H4 (cell line): Measurements from ENCODE around the gene PPP1R13B. TPM values are rescaled to one million over a fixed set of nuclear protein-coding genes. Genes with fewer than 3 reads are reported as not detected.
"Not testable (repeated sequence)": the region's sequence is repeated elsewhere in the genome, so short reads cannot be mapped to it uniquely, and the experiment has no call there.

Experiments
- DNase-seq: peaks from one replicate; pipeline ENCODE4 v3.0.0-alpha.2; 2015; ENCODE audit warnings: low spot score
- total RNA-seq: library from RNA; depleted of rRNA; stranded (reverse); fragments of >200 nt; shearing (Covaris generic); gene quantifications from 2 replicates; pipeline ENCODE4 v1.2.3, GENCODE V29; 2014

PPP1R13B gene
- total RNA-seq, 1 experiment from 2014 or later, result 2.9 TPM

GRCh38 chr14:103699901-103700752, 147.2 kb downstream of the PPP1R13B start:
- DNase-seq, result no peak

GRCh38 chr14:103699261-103699661, 148.1 kb downstream of the PPP1R13B start:
- DNase-seq, result no peak

- no peak for DNase-seq
Measured at GRCh38 chr14:103698380-103699260, 148.8 kb downstream of the PPP1R13B start.

GRCh38 chr14:103697603-103698379, 149.6 kb downstream of the PPP1R13B start:
- DNase-seq, result no peak

- no peak for DNase-seq
Measured at GRCh38 chr14:103697206-103697602, 150.2 kb downstream of the PPP1R13B start.

- DNase-seq, result no peak
Measured at GRCh38 chr14:103696466-103697071, 150.8 kb downstream of the PPP1R13B start.

GRCh38 chr14:103696070-103696402, 151.3 kb downstream of the PPP1R13B start:
- no peak for DNase-seq

- no peak for DNase-seq
Measured at GRCh38 chr14:103695296-103696069, 151.9 kb downstream of the PPP1R13B start.

- no peak for DNase-seq
Measured at GRCh38 chr14:103694572-103695026, 152.8 kb downstream of the PPP1R13B start.

- no peak for DNase-seq
Measured at GRCh38 chr14:103693515-103693914, 153.9 kb downstream of the PPP1R13B start.

GRCh38 chr14:103692871-103693270, 154.5 kb downstream of the PPP1R13B start:
- no peak for DNase-seq

GRCh38 chr14:103692159-103692558, 155.2 kb downstream of the PPP1R13B start:
- DNase-seq, result no peak

GRCh38 chr14:103691655-103692054, 155.7 kb downstream of the PPP1R13B start:
- not testable (repeated sequence) for DNase-seq

- no peak for DNase-seq
Measured at GRCh38 chr14:103690332-103690731, 157.0 kb downstream of the PPP1R13B start.

- no peak for DNase-seq
Measured at GRCh38 chr14:103688906-103689902, 158.2 kb downstream of the PPP1R13B start.

- no peak for DNase-seq
Measured at GRCh38 chr14:103688441-103688840, 158.9 kb downstream of the PPP1R13B start.

- no peak for DNase-seq
Measured at GRCh38 chr14:103687712-103688111, 159.7 kb downstream of the PPP1R13B start.

- DNase-seq, result no peak
Measured at GRCh38 chr14:103686831-103687485, 160.4 kb downstream of the PPP1R13B start.
